IPS DF 4.7 (cell line): ENCODE data around the gene CLIC4.
"Not testable (repeated sequence)": the region's sequence is repeated elsewhere in the genome, so short reads cannot be mapped to it uniquely, and the experiment has no call there.

ENCODE experiments used
- DNase-seq: peaks from one replicate; pipeline ENCODE4 v3.0.0-alpha.2; 2013; ENCODE audit warnings: low spot score; ENCODE audit errors: extremely low read depth

CLIC4 gene

DNA sequence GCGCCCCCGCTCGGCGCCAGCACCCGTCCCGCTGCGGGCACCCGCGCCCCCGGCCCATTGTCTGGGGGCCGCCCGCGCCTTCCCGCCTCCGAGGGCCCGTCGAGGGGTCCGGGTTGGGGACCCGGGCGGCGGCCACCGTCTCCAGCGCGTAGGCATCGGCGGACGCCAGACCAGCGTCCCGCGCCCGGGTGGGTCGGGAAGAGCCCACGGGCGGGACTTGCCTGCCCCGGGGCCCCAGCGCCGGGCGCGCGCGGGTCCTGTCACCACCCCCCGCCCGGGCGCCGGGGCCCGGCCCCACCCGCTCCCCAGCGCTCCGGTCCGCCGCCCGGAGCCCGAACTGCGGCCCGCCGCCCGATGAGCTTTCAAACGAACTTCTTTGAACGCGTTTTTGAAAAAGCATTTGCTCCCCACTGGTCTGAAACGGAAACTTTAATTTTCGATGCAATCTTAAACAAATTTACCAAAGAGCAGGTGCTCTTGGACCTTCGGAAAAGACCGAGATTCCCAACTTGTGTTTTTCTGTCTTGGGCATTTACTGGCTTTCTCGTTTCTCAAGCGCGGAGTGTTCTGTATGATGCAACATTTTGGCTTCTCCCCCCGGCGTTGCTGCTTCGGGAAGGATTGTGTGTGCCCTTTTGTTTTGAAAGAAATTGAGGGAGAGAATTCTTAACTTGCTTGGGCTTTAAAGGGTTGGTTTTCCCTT lies 615 bp downstream of the CLIC4 start:
- no peak for DNase-seq

- DNase-seq: no peak
Observed at GRCh38 chr1:24748191-24749121, 3.2 kb downstream of the CLIC4 start.

DNA sequence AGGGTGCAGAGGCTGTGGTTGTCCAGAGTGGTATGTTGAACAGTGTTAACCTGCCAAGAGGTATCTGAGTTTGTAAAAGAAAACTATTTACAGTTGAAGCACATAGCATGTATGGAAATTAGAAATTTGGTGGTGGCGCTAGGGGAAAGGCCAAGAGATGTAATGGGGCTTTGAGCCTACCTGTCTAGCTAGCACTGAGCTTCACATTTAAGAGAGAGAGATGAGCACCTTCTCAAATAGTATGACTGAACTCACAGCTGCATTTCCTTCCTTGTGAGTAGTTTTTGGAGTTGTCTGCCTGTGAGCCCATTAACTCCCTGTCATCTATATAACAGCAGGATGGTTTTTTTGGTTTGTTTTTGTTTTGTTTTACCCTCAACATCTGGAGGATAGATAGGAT lies 4.0 kb downstream of the CLIC4 start:
- no peak for DNase-seq

DNA sequence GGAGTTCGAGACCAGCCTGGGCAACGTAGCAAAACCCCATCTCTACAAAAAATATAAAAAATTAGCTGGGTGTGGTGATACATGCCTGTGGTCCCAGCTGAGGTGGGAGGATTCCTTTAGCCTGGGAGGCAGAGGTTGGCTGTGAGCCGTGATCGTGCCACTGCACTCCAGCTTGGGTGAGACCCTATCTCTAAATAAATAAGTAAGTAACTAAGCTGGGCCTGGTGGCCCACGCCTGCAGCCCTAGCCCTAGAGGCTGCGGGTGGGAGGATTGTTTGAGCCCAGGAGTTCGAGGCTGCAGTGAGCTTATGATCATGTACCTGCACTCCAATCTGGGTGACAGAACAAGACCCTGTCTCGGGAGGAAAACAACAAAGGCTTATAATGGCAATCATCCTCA lies 4.6 kb downstream of the CLIC4 start:
- DNase-seq: no peak

- DNase-seq: no peak
Observed at GRCh38 chr1:24751833-24752232, 6.6 kb downstream of the CLIC4 start.

GRCh38 chr1:24752305-24752704 lies 7.1 kb downstream of the CLIC4 start:
- DNase-seq: no peak

- DNase-seq: no peak
Observed at GRCh38 chr1:24754229-24754628, 9.0 kb downstream of the CLIC4 start.

- not testable (repeated sequence) for DNase-seq
Observed at GRCh38 chr1:24755323-24755722, 10.1 kb downstream of the CLIC4 start.

- no peak for DNase-seq
Observed at GRCh38 chr1:24756395-24756794, 11.1 kb downstream of the CLIC4 start.

DNA sequence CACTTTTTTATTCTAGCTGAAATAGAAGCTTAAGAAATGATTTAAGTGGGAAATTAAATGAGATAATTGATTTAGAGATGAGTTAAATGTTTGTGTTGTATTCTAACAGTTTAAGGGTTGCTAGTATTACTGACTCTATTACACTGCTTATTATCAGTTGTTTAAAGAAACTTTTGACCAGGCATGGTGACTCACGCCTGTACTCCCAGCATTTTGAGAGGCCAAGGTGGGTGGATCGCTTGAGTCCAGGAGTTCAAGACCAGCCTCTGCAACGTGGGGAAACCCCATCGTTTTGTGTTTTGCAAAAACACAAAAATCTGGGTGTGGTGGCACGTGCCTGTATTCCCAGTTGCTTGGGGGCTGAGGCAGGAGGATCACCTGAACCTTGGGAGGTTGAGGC lies 14.2 kb downstream of the CLIC4 start:
- no peak for DNase-seq

GRCh38 chr1:24761582-24761981 lies 16.3 kb downstream of the CLIC4 start:
- no peak for DNase-seq

DNA sequence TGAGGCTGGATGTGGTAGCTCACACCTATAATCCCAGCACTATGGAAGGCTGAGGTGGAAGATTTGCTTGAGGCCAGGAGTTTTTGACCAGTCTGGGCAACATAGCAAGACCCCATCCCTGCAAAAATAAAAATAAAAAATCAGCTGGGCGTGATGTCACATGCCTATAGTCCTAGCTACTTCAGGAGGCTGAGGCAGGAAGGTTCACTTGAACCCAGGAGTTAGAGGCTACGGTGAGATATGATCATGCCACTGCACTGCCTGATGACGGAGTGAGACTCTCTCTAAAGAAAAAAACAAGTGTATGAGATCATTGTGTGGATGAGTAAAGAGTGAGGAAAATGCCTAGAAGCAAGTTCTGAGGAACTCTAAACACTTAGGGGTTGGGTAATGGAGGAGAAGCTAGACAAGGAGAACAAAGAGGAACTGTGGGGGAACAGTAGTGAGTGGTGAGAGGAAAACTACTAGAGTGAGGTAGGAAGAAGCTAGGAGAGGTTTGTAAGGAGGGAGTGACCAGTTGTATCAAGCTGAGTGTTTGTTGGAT lies 17.0 kb downstream of the CLIC4 start:
- DNase-seq: no peak

GRCh38 chr1:24763671-24764070 lies 18.4 kb downstream of the CLIC4 start:
- DNase-seq: no peak

DNA sequence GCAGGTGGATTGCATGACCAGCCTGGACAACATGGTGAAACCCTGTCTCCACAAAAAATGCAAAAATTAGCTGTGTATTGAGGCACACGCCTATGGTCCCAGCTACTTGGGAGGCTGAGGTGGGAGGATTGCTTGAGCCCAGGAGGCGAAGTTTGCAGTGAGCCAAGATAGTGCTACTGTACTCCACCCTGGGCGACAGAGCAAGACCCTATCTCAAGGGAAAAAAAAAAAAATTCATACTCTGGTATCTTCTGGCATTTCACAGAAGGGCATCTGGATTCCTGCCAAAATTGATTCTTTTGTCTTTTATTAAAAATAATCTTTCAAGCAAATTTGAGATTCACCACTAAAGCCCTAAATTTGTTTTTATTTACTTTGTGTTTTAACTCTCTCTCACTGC lies 19.2 kb downstream of the CLIC4 start:
- DNase-seq: no peak

DNA sequence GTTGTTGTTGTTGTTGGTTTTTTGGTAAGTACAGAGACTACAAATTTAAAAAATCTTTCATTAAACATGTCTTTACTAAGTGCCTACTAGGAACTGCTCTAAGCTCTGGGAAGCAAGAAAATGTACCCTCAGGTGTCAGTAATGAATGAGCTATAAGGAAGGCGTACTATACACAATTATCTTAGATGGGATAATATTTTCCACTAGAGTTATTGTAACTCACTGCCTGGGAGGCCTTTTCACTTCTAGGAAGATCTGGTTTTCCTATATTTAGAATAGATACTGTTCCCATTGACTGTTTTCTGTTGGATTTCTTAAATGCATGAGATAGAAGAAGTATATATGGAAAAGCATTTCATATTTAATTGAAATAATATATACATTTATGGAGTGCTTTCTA lies 19.6 kb downstream of the CLIC4 start:
- no peak for DNase-seq

DNA sequence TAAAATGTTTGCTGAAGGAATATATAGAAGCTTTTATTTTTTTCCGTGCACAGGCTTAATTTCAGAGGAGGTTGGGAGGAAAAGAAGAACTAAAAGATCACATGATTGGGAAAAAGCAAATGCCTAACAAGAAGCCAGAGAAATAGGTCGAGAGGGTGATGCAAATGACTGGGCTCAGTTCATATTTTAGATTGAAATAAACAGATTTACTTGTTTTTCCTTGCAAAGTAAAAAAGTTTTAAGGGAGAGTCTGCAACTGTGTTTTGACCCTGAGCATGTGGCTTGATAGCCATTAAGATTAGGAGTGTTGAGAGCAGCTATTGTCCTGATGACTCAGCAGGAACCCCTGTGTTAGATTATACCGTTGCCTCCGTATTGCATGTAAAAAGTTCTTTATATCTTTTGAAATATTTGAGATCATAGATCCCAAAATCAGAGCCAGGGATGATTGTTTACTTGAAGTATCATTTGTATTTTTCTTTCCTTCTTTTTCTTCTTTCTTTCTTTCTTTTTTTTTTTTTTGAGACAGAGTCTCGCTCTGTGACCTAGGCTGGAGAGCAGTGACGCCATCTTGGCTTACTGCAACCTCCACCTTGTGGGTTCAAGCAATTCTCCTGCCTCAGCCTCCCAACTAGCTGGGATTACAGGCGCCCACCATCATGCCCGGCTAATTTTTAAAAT lies 20.2 kb downstream of the CLIC4 start:
- DNase-seq: no peak

DNA sequence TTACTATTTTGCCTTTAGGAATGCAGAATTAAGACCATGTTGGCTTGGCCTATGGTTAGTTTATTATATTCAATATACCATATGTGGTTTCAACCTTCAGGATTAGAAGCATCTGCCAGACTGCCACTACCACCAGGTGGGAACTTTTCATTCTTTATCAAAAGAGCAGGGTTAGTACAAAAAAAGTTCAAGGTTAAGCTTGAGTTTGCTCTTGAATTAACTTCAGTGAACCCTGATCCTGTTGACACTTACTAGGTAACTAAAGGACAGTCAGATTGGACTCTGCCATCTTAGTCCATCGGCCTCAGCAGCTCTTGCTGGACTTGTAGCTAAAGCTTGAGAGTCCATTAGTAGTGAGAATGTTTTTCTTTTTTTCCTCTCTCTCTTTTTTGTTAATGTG lies 22.1 kb downstream of the CLIC4 start:
- no peak for DNase-seq

GRCh38 chr1:24768873-24769605 lies 23.8 kb downstream of the CLIC4 start:
- DNase-seq: no peak

DNA sequence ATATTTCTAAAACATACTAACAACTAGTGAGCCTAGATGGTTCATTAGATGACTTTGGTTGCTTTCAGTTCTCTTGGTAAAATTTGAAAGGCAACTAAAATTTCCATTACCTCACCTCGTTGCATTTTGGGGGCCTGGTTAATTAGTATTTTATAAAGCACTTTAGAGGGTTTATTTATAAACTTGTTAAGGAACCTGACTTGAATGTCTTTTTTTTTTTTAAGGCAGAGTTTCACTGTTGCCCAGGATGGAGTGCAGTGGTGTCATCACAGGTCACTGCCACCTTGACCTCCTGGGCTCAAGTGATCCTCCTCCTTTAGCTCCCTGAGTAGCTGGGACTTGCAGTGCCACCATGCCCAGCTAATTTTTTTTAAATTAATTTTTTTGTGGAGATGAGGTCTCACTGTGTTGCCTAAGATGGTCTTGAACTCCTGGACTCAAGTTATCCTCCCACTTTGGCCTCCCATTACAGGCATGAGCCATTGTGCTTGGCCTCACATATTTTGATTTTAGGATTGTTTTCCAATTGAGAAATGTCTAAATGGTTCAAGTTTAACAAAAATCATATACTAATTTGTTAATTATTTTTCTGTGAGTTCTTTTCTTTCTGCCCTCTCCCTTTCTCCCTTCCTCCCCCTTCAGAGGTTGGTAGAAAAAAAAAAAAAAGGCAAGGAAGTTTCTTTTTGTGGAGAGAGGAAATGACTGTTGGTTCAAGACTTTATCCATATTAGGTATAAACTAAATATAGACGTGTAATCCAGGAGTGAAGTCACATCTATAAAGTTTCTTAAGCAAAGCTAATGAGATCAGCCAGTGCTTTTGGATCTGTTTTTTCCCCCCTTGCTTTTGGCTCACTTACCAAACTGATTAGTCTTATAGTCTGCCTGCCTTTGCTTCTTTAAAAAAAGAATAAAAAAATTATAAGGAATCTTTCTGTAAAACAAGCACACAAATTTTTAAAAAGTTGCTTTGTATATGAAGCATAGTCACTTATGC lies 24.7 kb downstream of the CLIC4 start:
- DNase-seq: no peak

DNA sequence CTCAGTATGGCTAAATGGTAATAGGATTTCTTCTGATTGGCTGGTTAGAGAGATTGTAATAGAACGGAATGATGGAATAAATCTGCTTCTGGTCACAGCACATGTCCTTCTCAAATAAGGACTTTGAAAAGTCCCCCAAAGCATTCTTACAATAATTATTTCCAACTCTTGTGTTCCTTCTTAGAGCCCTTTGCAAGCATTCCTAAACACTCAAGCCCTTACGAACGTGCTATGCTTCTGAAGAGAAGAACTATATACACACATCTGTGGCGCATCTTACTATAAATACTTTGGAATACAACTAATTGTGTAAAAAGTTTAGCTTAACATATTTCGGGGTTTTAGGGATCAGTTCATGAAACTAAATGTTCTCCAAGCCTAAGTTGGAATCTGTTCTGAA lies 25.6 kb downstream of the CLIC4 start:
- DNase-seq: no peak
